ENCODE results near the gene DACH1.

The DACH1 gene

GRCh38 chr13:71395053-71395452 is 472.0 kb downstream of the DACH1 start:
- no peak for DNase-seq (ENCODE audit: low read depth in 2 of 2)

GRCh38 chr13:71394176-71394575 is 472.8 kb downstream of the DACH1 start:
- DNase-seq (ENCODE audit: low read depth in 2 of 2) = no peak
